ENCODE measurements around the gene BIRC6. TPM values are rescaled to one million over a fixed set of nuclear protein-coding genes. Genes with fewer than 3 reads are reported as not detected.

The BIRC6 gene
- total RNA-seq, 1 donor from 2014 or later: 82.4 TPM

GRCh38 chr2:32656069-32656468 is 299.2 kb downstream of the BIRC6 start:
- no peak for DNase-seq (ENCODE audit: extremely low spot score, unreplicated experiment)
- H3K4me3 Mint-ChIP-seq: no peak overlapping the region
- no peak for TF ChIP-seq CTCF (conservative IDR thresholded peaks at IDR 0.05)
- peaks cover 20% of the 10 kb centered on the region for H3K36me3 Mint-ChIP-seq
- H3K9me3 Mint-ChIP-seq: no peaks in the 10 kb centered on the region
- no peak overlapping the region for H3K27ac Mint-ChIP-seq
- no peaks in the 10 kb centered on the region for H3K4me1 Mint-ChIP-seq (ENCODE audit: unreplicated experiment)
- H3K27me3 Mint-ChIP-seq: no peaks in the 10 kb centered on the region

GRCh38 chr2:32663864-32664263 is 307.0 kb downstream of the BIRC6 start:
- Mint-ChIP-seq H3K4me3 (no peak overlapping the region), H3K4me1 (ENCODE audit: unreplicated experiment) (no peaks in the 10 kb centered on the region), H3K27me3 (no peaks in the 10 kb centered on the region), H3K27ac (no peak overlapping the region), H3K9me3 (no peaks in the 10 kb centered on the region), H3K36me3 (peaks cover 10% of the 10 kb centered on the region)
- DNase-seq (ENCODE audit: extremely low spot score, unreplicated experiment): no peak
- no peak for TF ChIP-seq CTCF (conservative IDR thresholded peaks at IDR 0.05)

GRCh38 chr2:32666704-32667103 is 309.9 kb downstream of the BIRC6 start:
- DNase-seq (ENCODE audit: extremely low spot score, unreplicated experiment): no peak
- H3K27me3 Mint-ChIP-seq: no peaks in the 10 kb centered on the region
- H3K9me3 Mint-ChIP-seq: no peaks in the 10 kb centered on the region
- H3K27ac Mint-ChIP-seq: no peak overlapping the region
- H3K4me3 Mint-ChIP-seq: no peak overlapping the region
- H3K4me1 Mint-ChIP-seq (ENCODE audit: unreplicated experiment): no peaks in the 10 kb centered on the region
- H3K36me3 Mint-ChIP-seq: peaks cover 15% of the 10 kb centered on the region
- no peak for TF ChIP-seq CTCF (conservative IDR thresholded peaks at IDR 0.05)

- no peak overlapping the region for H3K4me3 Mint-ChIP-seq
- no peak overlapping the region for H3K27ac Mint-ChIP-seq
- DNase-seq (ENCODE audit: extremely low spot score, unreplicated experiment): no peak
- H3K36me3 Mint-ChIP-seq: peaks cover 20% of the 10 kb centered on the region
- no peaks in the 10 kb centered on the region for H3K27me3 Mint-ChIP-seq
- no peak for TF ChIP-seq CTCF (conservative IDR thresholded peaks at IDR 0.05)
- H3K4me1 Mint-ChIP-seq (ENCODE audit: unreplicated experiment): no peaks in the 10 kb centered on the region
- no peaks in the 10 kb centered on the region for H3K9me3 Mint-ChIP-seq
Observed at GRCh38 chr2:32668254-32668653, 311.4 kb downstream of the BIRC6 start.

Small RNAs within 50 kb of the gene (microRNA-seq; reads per million reads assigned to microRNA genes)
- not detected for gene MIR4765
- gene MIR558: not detected

Other genes with a start within 250 kb of the BIRC6 start
- gene SLC30A6, start 191.2 kb upstream of the BIRC6 start, total RNA-seq (ENCODE audit: low replicate concordance): 32.1 and 34.2 TPM in 2 replicates
- gene NLRC4, start 92.1 kb upstream of the BIRC6 start, total RNA-seq (ENCODE audit: low replicate concordance): not detected in 2 replicates
- 40.8 and 46.1 TPM in 2 replicates for gene YIPF4, start 79.1 kb upstream of the BIRC6 start, total RNA-seq (ENCODE audit: low replicate concordance)